Omental fat pad (tissue), 4 donors: ENCODE measurements around the gene FOXJ2. TPM values are rescaled to one million over a fixed set of nuclear protein-coding genes. Genes with fewer than 3 reads are reported as not detected.
A peak's percentile ranks its signal among the peaks of the same experiment; 100 is the strongest.
"Not testable (repeated sequence)": the region's sequence is repeated elsewhere in the genome, so short reads cannot be mapped to it uniquely, and the experiment has no call there.

ENCODE experiments used
- ATAC-seq: fragments of 150-250 bp; one replicate; pipeline ENCODE4 v1.9.1; 2016; ENCODE audit warnings: mild to moderate bottlenecking, moderate library complexity; ENCODE audit not compliant: low FRiP score
- DNase-seq: peaks from one replicate; pipeline ENCODE4 v3.0.0-alpha.2; 2019; ENCODE audit warnings: low spot score
- total RNA-seq, 4 donors: library from RNA; depleted of rRNA; stranded (reverse); fragments of >200 nt; gene quantifications; one replicate each; pipeline ENCODE4 v1.1.0, GENCODE V29; 2016
- TF ChIP-seq, protein P1 (sequence below), 3 donors: fragments of 450-650 bp; IDR thresholded peaks; one replicate each; pipeline ENCODE4 v1.5.1; 2016 to 2017; ENCODE audit warnings: antibody characterized with exemption in 3 of 3, mild to moderate bottlenecking in 3 of 3, moderate library complexity in 2 of 3

The FOXJ2 gene
- total RNA-seq, 4 donors from 2014 or later: 9.2 to 17.2 (median 13.0) TPM

DNA sequence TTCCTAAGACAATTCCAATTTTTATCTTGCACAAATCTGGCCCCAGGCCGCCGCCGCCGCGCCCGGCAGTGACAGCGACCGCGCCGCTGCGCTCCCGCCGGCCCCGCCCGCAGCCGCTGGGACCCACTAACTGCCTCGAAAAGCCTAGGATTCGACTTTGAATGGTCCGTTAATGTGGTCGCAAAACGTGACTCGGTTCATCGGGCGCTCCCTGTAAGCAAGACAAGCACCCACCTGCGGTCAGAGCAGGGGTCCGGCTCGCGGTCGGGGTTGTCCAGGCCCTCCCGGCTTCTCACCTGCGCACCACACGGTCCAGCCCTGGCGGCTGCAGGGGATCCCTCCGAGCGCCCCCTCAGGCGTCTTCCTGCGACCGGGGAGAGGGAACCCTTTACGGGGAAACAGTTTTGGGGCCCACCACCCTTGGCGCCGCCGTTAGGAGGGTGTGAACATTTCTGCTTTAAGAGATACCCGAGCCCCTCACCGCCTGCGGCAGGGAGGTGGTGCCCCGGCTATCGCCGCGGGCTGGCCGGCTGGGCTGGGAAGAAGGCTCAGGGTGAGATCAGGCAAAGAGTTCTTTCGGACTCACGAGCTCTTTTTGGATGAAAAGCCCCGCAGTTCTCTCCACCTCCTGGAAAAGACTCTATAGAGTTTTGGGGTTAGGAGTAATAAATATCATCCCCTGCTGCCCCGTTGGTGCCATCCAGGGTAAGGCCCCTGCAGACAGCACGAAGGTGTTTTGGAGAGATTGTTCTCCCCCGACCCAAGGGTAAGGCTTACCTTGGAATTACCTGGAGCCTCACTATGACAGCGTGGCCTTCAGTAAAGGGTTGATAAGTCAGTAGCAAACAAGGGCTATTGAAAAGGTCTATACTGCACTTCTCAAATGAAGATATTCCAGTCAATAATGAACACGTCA is 13.6 kb upstream of the FOXJ2 start:
- DNase-seq (no peak), ATAC-seq (peak; percentile 54)
- TF ChIP-seq, protein P1, sequence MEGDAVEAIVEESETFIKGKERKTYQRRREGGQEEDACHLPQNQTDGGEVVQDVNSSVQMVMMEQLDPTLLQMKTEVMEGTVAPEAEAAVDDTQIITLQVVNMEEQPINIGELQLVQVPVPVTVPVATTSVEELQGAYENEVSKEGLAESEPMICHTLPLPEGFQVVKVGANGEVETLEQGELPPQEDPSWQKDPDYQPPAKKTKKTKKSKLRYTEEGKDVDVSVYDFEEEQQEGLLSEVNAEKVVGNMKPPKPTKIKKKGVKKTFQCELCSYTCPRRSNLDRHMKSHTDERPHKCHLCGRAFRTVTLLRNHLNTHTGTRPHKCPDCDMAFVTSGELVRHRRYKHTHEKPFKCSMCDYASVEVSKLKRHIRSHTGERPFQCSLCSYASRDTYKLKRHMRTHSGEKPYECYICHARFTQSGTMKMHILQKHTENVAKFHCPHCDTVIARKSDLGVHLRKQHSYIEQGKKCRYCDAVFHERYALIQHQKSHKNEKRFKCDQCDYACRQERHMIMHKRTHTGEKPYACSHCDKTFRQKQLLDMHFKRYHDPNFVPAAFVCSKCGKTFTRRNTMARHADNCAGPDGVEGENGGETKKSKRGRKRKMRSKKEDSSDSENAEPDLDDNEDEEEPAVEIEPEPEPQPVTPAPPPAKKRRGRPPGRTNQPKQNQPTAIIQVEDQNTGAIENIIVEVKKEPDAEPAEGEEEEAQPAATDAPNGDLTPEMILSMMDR (IDR thresholded peaks at IDR 0.05): no peak

DNA sequence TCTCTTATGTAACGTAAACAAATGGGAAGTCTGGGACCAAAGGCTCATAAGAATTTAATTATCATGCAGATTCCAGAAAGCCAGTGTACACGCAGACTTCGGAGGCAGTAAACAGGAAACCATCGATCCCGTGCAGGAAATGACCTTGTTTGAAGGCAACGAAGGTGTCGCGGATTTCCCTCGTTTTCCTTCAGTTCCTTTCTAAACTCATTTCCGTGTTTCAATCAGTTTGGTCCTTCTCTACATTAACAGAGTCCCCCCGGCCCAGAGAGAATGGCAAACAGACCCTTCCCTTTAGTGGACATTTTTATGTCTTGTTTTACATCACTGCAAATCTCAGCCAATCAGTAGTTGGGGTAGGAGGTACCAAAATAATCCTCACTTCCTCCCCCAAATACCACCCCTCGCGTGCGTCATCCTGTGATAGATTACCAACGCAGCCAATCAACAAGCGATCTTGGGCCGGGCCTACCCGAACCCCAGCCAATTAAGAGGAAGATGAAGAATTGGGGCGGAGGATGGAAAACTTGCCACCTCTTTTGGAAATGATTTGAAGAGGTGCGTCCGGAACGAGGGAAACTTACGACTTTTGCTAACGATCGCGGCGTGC is 6.1 kb upstream of the FOXJ2 start:
- peak; percentile 96 for DNase-seq
- TF ChIP-seq, protein P1 (IDR thresholded peaks at IDR 0.05): no peak
- ATAC-seq: peak; percentile 98

DNA sequence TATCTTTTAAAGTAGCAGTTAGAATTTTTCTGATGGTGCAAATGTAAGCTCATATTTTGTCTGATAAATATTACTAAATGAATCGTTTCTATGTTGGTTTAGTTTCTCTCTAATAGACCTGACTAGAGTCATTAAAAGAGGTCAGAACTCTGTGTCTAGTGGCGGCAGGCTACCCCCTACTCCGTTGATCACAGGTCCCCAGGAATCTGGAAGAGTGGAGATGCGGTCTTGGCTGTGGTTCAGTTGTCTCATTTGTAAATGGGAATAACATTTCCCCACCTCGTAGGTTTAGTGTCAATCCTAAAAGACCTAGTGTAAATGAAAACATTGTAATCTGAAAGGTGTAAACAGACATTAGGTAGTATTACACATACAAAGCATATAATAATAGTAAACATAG is 4.7 kb upstream of the FOXJ2 start:
- no peak for ATAC-seq
- DNase-seq: no peak
- TF ChIP-seq, protein P1 (IDR thresholded peaks at IDR 0.05): no peak

DNA sequence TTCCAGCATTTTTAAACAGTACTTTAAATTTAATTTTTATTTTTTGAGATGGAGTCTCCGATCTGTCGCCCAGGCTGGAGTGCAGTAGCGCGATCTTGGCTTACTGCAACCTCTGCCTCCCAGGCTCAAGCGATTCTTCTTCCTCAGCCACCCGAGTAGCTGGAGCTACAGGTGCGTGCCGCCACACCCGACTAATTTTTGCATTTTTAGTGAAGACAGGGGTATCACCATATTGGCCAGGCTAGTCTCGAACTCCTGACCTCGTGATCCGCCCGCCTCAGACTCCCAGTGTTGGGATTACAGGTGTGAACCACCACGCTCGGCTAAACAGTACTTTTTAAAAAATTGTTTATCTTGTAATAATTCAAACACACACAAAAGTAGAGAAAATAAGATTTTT is 4.2 kb upstream of the FOXJ2 start:
- DNase-seq (no peak), ATAC-seq (no peak)
- TF ChIP-seq, protein P1 (IDR thresholded peaks at IDR 0.05): no peak

DNA sequence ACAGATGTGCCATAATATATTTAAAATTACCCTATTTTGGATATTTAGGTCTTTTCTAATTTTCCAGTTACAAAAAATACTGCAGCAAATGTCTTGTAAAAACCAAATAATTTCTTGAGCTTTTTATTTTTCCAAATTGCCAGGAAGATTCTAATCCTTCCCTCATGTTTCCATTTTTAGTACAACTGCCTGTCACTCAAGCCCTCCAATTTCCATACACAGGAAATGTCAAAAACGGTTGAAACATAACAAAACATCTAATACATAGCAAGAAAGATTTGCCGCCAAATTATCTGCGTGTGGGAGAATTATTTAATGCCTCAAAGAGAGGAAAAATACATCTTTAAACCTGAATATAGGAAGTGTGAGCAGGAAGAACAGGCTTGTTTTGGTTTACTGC is 2.3 kb upstream of the FOXJ2 start:
- TF ChIP-seq, protein P1 (IDR thresholded peaks at IDR 0.05): no peak
- ATAC-seq (no peak), DNase-seq (no peak)

DNA sequence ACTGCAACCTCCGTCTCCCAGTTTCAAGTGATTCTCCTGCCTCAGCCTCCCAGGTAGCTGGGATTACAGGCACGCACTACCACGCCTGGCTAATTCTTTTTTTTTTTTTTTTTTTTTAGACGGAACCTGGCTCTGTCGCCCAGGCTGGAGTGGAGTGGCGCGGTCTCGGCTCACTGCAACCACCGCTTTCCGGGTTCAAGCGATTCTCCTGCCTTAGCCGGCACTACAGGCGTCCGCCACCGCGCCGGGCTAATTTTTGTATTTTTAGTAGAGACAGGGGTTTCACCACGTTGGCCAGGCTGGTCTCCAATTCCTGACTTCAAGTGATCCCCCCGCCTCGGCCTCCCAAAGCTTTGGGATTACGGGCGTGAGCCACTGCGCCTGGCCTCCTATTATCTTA is 1.5 kb upstream of the FOXJ2 start:
- not testable (repeated sequence) for ATAC-seq, DNase-seq

DNA sequence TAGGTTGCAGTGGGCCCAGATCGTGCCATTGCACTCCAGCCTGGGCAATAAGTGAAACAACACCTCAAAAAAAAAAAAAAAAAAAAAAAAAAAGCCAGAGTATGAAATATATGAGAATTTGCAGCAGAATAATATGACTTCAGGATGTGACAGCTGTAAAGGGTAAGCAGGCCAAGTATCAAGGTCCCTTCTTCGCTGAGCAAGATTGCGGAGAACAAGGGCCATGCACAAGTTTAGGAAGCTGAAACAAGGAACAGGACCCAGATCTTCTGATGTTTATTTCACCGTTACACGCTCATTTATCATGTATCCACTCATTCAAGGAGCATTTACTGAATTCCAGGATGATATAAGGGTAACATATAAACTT is 659 bp upstream of the FOXJ2 start:
- TF ChIP-seq, protein P1 (IDR thresholded peaks at IDR 0.05): no peak
- ATAC-seq: no peak

More for the DNA sequence above, 659 bp upstream of the FOXJ2 start:
- DNase-seq: no peak
